Cortex of kidney (tissue), 1 donor: ENCODE results near the gene AASS.

Source experiments
- DNase-seq: peaks from one replicate; lab custom pipeline; 2025; lab: John Stamatoyannopoulos, UW

The AASS gene

DNA sequence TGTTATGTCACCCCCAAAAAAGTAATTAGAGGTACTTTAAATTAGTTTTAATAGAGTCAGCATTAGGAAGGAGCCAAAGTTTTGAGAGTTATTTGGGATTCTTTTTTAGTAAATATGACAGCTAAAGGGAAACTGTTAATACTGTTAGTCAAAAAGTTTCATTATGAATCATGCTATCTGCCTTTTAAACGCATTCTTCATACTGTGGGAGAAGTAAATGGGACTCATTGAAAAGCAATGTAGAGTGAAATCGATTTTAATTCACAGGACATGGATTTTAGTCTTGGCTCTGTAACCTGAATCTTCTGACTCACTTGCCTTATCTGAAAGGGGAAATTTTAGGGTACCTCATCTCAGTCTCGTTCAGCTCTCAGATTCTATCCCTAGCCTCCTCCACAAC, 105.1 kb downstream of the AASS start:
- no peak for DNase-seq

DNA sequence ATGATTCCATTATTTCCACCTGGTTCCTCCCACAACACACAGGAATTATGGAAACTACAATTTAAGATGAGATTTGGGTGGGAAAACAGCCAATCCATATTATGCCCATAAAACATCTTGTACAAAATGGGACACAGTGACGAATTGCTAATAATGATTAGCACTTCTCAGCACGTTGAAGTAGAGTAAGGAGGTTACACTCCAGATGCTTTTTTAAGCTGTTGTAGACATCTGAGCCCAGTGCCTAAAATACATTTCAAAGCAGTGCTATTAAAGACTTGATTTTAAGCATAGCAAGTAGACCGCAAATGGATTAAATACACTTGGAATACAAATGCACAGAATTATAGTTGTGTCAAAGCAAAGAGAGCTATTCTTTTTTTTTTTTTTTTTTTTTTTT, 105.9 kb downstream of the AASS start:
- DNase-seq: no peak

DNA sequence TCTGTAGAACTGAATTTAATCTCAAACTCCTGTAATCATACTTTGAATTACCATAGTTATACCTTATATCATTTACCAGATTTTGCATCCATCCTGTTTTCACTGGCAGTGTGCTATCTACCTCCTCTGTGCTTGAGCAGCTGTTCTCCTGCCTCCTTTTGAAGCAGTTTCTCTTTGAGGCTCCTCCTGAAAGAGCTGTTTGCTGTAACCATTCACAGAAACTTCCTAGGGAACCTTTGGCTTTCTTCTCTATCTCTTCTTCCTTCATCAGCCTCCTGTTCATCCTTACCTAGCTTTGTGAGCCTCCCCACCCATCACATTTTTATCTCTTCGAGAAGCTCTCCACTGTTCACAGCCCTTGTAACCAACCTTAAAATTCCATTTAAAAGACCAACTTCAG, 108.2 kb downstream of the AASS start:
- DNase-seq: no peak

DNA sequence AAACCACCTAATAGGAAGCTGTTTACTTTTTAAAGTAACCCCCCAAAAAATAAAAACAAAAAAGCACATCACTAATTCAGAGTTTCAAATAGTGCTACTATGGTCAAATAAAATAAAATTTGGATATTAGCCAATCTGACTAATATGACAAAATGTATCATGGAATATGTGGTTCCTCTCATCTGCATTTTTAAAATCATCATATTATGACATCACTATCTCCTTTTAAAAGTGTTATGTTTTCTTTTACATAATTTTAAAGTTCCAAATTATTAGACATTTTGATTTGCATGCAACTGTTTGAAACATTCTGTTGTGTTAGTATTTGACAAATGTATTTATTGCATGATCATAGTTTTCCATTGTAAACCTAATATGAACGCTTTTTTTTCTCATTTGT, 110.4 kb downstream of the AASS start:
- DNase-seq: no peak

DNA sequence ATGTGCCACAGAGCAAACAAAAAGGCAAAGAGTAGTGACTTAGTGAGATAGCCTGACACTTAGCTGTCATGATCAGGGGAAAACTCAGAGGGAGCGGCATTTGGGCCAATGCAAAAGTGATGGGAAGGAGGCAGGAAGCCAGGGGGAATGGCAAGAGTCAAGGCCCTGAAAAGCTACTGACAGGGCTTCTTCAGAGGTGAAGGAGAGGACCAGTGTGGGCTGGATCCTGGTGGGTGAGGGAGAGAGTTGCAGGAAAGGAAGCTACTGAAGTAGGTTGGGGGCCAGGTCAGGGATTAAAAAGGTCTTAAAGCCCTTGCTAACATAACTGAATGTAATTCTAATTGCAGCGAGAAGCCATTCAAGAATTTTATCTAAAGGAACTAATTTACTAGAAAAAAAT, 117.0 kb downstream of the AASS start:
- DNase-seq: no peak
